Transverse colon (tissue), 4 donors: ENCODE measurements around the gene ACE. TPM values are rescaled to one million over a fixed set of nuclear protein-coding genes. Genes with fewer than 3 reads are reported as not detected.

ENCODE experiments used
- DNase-seq: peaks from one replicate; pipeline ENCODE4 v3.0.0-alpha.2; 2019
- H3K27ac ChIP-seq, 4 donors: fragments of 200-600 bp; sonication (generic); 2 replicates each; pipeline ENCODE4 v1.5.1; 2016 to 2018; ENCODE audit warnings: inconsistent platforms in 4 of 4
- H3K27me3 ChIP-seq: fragments of 200-600 bp; sonication (generic); 2 replicates; pipeline ENCODE4 v1.5.1; 2017; ENCODE audit warnings: inconsistent platforms
- H3K36me3 ChIP-seq, 4 donors: fragments of 200-600 bp; sonication (generic); 2 replicates each; pipeline ENCODE4 v1.5.1; 2017 to 2019; ENCODE audit warnings: inconsistent platforms in 4 of 4
- H3K4me1 ChIP-seq, 4 donors: fragments of 200-600 bp; sonication (generic); 2 replicates each; pipeline ENCODE4 v1.5.1; 2017 to 2020; ENCODE audit warnings: inconsistent platforms in 4 of 4
- H3K4me3 ChIP-seq, 4 donors: fragments of 200-600 bp; sonication (generic); 1 replicate in 1 of 4; 2 replicates in 3 of 4; pipeline versions ENCODE4 v1.5.1 to v1.6.1; 2017 to 2019; ENCODE audit warnings: inconsistent platforms in 4 of 4
- H3K9me3 ChIP-seq, 2 donors: fragments of 200-600 bp; sonication (generic); 2 replicates each; pipeline ENCODE4 v1.5.1; 2017 to 2019; ENCODE audit warnings: inconsistent platforms in 2 of 2
- EP300 ChIP-seq: sonication (generic); formaldehyde crosslinking; IDR thresholded peaks from one replicate; pipeline ENCODE4 v1.6.1; 2017; ENCODE audit warnings: antibody characterized with exemption, low read depth
- POLR2A ChIP-seq: fragments of 450-650 bp; IDR thresholded peaks from one replicate; pipeline ENCODE4 v1.6.1; 2016; ENCODE audit warnings: antibody characterized with exemption, mild to moderate bottlenecking, moderate library complexity
- POLR2AphosphoS5 ChIP-seq, 3 donors: sonication (generic); formaldehyde crosslinking; IDR thresholded peaks; one replicate each; pipeline ENCODE4 v1.6.1; 2016; ENCODE audit warnings: antibody characterized with exemption in 3 of 3
- WGBS, 2 donors: methylation state at CpG; one replicate each; pipeline ENCODE4 v1.1.5; 2018; ENCODE audit warnings: low coverage in 1 of 2; 5-methylcytosine and 5-hydroxymethylcytosine counted together
- in situ Hi-C, 4 donors: fragments of 200-750 bp; cut with MboI; loops; one replicate each; pipeline versions ENCODE4 v1.15.0 to v1.15.1; 2017; ENCODE audit warnings: low sequenced_read_pairs in 3 of 4, low pct_ligation_motif_present in 1 of 4, low pct_unique_long_range_greater_than_20kb in 1 of 4
- intact Hi-C: fragments of 100-400 bp; cut with DNase I; formaldehyde crosslinking; loops from one replicate; pipeline ENCODE4 v1.15.1; 2023; ENCODE audit warnings: low total_unique reads
- total RNA-seq, 4 donors: library from RNA; depleted of rRNA; stranded (reverse); fragments of >200 nt; gene quantifications; one replicate each; pipeline ENCODE4 v1.1.0, GENCODE V29; 2016
- TF ChIP-seq, protein P1 (sequence below), 5 experiments: fragments of 200-600 bp in 3 of 5; fragments of 450-650 bp in 2 of 5; sonication (generic) in 3 of 5; IDR thresholded peaks; 1 replicate in 2 of 5; 2 replicates in 3 of 5; pipeline ENCODE4 v1.5.1; 2016 to 2017; ENCODE audit warnings: antibody characterized with exemption in 5 of 5, inconsistent platforms in 3 of 5, mild to moderate bottlenecking in 2 of 5, moderate library complexity in 1 of 5

The ACE gene
- total RNA-seq, 4 donors from 2014 or later, result 6.0 to 56.7 (median 28.0) TPM

DNA sequence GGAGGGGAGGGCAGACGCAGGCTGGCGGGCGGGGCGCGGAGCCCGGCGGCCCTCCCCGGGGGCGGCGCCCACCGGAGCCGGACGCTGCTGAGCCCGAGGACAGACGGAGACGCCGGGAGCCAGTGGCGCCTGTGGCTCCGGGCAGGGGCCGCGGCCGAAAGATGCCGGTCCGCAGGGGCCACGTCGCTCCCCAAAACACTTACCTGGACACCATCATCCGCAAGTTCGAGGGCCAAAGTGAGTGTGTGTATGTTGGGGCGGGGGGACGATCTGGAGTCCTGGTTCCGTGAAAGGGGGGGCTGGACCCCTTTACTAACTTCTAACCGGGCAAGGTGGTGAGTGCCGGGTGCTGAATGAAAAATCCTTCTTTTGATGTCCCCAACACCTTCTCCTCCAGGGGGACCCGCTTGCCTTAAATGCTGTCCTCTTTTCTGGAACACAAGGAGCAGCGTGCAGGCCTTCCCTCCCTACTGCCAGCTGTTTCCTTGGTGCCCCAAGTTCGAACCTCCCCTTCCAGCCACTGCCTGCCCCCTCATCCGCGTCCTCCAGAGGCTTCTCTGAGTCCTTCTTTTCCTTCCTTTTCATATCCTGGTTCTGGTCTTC lies 46.5 kb downstream of the ACE start, which contains the start of gene KCNH6:
KCNH6 (plus strand) TSS at position 106 of the 603 bp plus-strand sequence; CDS start at position 162, 56 bp downstream.
- no peak for DNase-seq
- Histone ChIP-seq H3K9me3 (no peaks in the 10 kb centered on the region), H3K4me1 (peaks cover 0 to 16% (median 10%) of the 10 kb centered on the region in 4 donors), H3K4me3 (peak within 1 kb of the TSS in 2 of 4 donors; percentile 18 to 37), H3K27me3 (peaks cover 24% of the 10 kb centered on the region), H3K27ac (no peak within 1 kb of the TSS), H3K36me3 (no peaks in the 10 kb centered on the region)
- 12 to 56% methylated on average over 3 to 36 of the region's 38 CpGs for WGBS, 2 donors
- TF ChIP-seq POLR2AphosphoS5 (IDR thresholded peaks at IDR 0.05), result no peak
- intact Hi-C loops (no loop called here), in situ Hi-C loops (no loop called here)

GRCh38 chr17:63524051-63524450 lies 47.2 kb downstream of the ACE start:
- no peak for DNase-seq
- TF ChIP-seq, protein P1, sequence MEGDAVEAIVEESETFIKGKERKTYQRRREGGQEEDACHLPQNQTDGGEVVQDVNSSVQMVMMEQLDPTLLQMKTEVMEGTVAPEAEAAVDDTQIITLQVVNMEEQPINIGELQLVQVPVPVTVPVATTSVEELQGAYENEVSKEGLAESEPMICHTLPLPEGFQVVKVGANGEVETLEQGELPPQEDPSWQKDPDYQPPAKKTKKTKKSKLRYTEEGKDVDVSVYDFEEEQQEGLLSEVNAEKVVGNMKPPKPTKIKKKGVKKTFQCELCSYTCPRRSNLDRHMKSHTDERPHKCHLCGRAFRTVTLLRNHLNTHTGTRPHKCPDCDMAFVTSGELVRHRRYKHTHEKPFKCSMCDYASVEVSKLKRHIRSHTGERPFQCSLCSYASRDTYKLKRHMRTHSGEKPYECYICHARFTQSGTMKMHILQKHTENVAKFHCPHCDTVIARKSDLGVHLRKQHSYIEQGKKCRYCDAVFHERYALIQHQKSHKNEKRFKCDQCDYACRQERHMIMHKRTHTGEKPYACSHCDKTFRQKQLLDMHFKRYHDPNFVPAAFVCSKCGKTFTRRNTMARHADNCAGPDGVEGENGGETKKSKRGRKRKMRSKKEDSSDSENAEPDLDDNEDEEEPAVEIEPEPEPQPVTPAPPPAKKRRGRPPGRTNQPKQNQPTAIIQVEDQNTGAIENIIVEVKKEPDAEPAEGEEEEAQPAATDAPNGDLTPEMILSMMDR (IDR thresholded peaks at IDR 0.05), result no peak
- TF ChIP-seq POLR2A (no peak), EP300 (no peak), POLR2AphosphoS5 (IDR thresholded peaks at IDR 0.05) (no peak)
- in situ Hi-C loops, result no loop called here
- no peak overlapping the region for H3K4me3 ChIP-seq
- H3K36me3 ChIP-seq, result no peaks in the 10 kb centered on the region
- intact Hi-C loops, result no loop called here
- WGBS, 2 donors, result 90 to 91% methylated on average over 2 to 14 of the region's 14 CpGs
- H3K4me1 ChIP-seq, result peaks cover 0 to 16% (median 10%) of the 10 kb centered on the region in 4 donors
- no peaks in the 10 kb centered on the region for H3K9me3 ChIP-seq
- no peak overlapping the region for H3K27ac ChIP-seq
- H3K27me3 ChIP-seq, result peaks cover 24% of the 10 kb centered on the region

GRCh38 chr17:63525190-63525946 lies 48.5 kb downstream of the ACE start:
- Histone ChIP-seq H3K36me3 (no peaks in the 10 kb centered on the region), H3K4me3 (no peak overlapping the region), H3K27ac (no peak overlapping the region), H3K9me3 (no peaks in the 10 kb centered on the region), H3K27me3 (peaks cover 24% of the 10 kb centered on the region), H3K4me1 (peaks cover 0 to 10% (median 9%) of the 10 kb centered on the region in 4 donors)
- TF ChIP-seq, protein P1 (IDR thresholded peaks at IDR 0.05), result no peak
- no peak for TF ChIP-seq POLR2A
- TF ChIP-seq POLR2AphosphoS5 (IDR thresholded peaks at IDR 0.05), result no peak
- TF ChIP-seq EP300, result no peak
- DNase-seq, result no peak
- intact Hi-C loops, result no loop called here
- 77% methylated on average over 6 of the region's 6 CpGs; no CpG with 5 or more reads in 1 of the 2 donors for WGBS, 2 donors
- in situ Hi-C loops, result no loop called here

DNA sequence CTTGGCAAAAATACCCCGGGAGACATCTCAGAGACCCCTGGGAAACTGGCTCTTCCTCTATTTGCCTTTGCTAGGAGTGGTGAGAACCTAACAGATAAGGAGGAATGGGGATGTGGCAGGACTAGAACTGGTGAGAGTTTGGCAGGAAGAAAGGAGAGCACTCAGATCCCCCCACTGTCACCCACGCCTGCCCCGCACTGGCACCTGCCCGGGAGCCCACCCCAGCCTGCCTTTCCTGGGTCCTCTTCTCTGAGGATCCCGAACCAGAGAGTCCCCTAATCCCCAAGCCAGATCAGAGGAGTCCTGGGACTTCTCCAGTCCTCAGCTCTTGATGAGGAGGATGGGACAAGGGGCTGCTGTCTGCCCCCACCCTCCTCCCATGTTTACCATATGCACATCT lies 50.0 kb downstream of the ACE start:
- WGBS, 2 donors, result 77 to 83% methylated on average over 1 to 5 of the region's 5 CpGs
- in situ Hi-C loops, result no loop called here
- no peak overlapping the region for H3K4me3 ChIP-seq
- peaks cover 24% of the 10 kb centered on the region for H3K27me3 ChIP-seq
- no peaks in the 10 kb centered on the region for H3K9me3 ChIP-seq
- H3K4me1 ChIP-seq, result peaks cover 0 to 8% (median 4%) of the 10 kb centered on the region in 4 donors
- H3K27ac ChIP-seq, result no peak overlapping the region
- TF ChIP-seq EP300 (no peak), POLR2A (no peak), POLR2AphosphoS5 (IDR thresholded peaks at IDR 0.05) (no peak)
- TF ChIP-seq, protein P1 (IDR thresholded peaks at IDR 0.05), result no peak
- H3K36me3 ChIP-seq, result no peaks in the 10 kb centered on the region
- intact Hi-C loops, result no loop called here
- no peak for DNase-seq
